GM04503 (cell line): Measurements from ENCODE around the gene KYAT1.

ENCODE experiments used
- DNase-seq: peaks from one replicate; pipeline ENCODE4 v3.0.0-alpha.2; 2012; ENCODE audit warnings: low read depth

The KYAT1 gene

DNA sequence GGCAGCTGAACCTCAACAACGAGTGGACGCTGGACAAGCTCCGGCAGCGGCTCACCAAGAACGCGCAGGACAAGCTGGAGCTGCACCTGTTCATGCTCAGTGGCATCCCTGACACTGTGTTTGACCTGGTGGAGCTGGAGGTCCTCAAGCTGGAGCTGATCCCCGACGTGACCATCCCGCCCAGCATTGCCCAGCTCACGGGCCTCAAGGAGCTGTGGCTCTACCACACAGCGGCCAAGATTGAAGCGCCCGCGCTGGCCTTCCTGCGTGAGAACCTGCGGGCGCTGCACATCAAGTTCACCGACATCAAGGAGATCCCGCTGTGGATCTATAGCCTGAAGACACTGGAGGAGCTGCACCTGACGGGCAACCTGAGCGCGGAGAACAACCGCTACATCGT is 26.6 kb upstream of the KYAT1 start:
- no peak for DNase-seq

DNA sequence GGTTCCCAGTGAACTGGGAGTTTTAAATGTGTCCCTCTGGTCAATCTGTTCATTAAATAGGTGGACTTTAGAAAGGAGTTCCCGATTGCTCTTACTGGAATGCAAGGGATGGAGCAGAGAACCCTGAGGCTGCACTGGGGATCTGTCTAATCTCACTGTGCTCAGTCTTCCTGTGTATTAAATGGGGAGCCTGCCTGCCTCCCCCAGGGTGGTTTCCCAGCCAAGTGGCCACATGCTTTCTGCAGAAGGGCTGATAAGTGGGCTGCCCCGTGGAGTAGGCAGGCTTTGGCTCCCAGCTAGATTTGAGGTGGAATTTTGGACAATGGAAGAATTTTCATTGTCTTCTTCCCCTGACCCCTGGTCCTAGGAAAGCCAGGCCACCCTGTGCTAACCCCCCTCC is 25.0 kb upstream of the KYAT1 start:
- DNase-seq, result no peak

DNA sequence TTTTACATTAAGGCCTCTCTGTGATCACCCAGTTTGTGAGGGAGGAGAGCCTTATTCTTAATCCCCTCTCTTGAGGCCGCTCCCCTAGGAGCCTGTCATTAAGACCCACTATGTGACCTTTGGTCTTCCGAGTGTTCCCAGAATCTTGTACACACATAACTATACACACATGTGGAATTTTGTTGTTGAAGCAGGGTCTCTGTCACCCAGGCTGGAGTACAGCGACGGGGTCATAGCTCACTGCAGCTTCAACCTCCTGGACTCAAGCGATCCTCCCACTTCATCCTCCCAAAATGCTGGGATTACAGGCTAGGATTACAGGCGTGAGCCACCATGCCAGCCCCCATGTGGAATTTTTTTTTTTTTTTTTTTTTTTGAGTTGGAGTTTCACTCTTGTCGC is 24.2 kb upstream of the KYAT1 start:
- no peak for DNase-seq

GRCh38 chr9:128903871-128904620 is 22.3 kb upstream of the KYAT1 start:
- DNase-seq, result no peak

- DNase-seq, result no peak
Observed at GRCh38 chr9:128903079-128903461, 21.3 kb upstream of the KYAT1 start.

DNA sequence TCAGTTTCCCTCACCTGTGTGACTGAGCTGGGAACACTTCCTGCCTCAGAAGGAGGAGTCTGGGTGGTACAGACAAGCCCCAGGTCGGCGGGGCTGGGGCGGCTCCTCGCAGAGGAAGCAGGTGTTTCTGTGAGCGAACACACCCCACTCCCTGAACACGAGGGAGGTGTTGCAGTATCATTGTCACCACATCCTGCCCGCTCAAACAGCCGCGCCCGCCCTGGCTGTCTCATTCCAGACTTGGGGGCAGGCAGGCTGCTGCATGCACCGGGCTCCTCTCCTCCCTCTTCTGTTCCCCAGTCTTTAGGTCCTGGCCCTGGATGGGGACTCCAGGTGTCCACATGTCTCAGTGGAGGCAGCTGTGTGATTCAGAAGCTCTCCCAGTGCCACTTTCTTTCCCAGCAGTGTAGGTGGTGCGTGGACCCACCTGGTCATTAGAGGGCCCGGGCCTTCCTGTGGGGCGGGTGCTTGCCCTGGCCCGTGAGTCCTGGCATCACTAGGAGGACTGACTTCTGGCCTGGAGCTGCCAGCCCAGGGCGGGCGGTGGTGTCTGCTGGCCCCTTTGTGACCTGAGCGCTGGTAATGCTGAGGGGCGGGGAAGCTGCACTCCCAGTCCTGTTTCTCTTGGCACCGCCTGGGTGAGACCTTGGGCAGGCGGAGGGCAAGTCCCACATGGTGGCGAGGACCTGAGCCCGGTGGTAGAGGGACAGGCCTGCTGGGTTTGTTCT is 20.8 kb upstream of the KYAT1 start:
- DNase-seq, result no peak

DNA sequence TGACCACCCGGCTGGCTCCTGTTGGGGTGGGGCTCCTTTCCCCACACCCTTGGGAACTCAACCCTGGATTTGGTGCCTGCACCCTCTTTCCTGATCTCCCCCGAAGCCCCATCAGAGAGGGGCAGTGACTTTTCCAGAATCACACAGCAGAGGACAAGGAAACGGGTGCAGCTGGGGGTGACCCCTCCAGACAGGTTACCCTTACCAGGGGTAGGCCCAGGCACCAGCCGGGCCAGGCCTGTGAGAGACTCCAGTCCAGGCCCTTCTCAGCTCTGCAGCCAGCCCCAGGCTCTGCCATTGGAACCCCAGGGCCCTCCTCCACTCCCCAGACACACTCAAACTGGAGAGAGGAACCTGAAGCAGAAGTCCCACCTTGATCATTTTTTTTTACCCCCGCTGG is 20.1 kb upstream of the KYAT1 start:
- no peak for DNase-seq

DNA sequence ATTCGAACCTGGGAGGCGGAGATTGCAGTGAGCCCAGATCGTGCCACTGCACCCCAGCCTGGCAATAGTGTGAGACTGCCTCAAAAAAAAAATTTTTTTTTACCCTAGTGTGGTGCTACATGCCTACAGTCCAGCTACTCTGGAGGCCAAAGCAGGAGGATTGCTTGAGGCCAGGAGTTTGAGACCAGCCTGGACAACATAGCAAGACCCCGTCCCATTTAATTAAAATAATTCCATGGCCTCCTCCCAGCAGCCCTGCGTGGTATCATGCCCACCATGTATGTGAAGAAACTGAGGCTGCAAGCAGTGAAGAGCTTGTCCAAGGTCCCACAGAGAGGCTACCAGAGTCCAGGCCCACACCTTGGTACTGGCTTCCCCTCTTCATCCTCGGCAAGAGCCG is 19.6 kb upstream of the KYAT1 start:
- no peak for DNase-seq

GRCh38 chr9:128899566-128900322 is 18.0 kb upstream of the KYAT1 start:
- no peak for DNase-seq

DNA sequence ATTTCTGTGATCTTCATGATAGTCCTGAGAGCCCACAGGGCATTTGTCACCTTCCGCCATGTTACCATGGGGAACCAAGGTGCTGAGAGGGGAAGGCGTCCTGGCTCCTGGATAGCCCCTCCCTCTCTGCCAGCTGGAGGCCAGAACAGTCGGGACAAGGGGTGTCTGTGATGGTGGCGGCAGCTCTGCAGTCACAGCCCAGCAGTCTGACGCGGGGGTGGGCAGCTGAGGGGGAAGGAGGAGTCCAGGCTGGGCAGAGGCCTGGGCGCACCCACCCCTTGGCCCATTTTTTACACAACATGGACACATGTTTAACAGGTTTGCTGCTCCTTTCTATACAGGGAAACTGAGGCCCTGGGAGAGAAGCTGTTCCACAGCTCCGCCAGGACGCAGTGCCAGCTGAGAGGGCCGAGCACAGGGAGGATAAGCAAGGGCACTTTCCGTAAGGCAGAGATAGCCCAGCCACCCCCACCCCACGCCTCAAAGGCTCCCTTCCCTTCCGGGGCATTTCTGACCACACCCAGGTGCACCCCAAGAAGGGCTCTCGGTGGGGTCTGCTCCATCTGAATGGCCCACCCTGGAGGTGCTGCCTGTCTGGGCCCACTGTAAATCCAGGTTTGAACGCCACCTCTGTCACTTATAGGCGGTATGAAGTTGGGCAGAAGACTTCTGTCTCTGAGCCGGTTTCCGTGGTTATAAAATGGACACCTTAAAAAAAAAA is 17.3 kb upstream of the KYAT1 start:
- no peak for DNase-seq

GRCh38 chr9:128898382-128898781 is 16.6 kb upstream of the KYAT1 start:
- DNase-seq, result no peak

- DNase-seq, result no peak
Observed at GRCh38 chr9:128895556-128895955, 13.8 kb upstream of the KYAT1 start.

- no peak for DNase-seq
Observed at GRCh38 chr9:128894764-128895163, 13.0 kb upstream of the KYAT1 start.

DNA sequence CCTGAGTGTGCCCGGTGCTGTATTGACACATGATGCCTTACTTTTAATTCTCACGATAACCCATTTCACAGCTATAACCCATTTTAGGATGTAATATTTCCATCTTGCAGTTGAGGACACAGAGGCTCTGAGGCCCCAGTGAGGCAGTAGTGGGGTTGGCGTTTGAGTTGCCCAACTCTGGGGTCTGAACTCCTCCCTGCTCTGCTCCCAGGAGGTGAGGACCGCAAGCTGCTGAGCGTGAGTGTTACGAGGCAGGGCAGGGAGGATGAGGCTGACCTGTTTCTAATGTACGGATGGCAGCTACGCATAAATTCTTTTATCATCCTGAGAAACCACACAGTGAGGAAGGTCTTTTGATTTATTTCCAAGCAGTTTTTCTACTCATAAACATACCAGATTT is 11.6 kb upstream of the KYAT1 start:
- DNase-seq, result no peak

- DNase-seq, result peak; percentile 72
Observed at GRCh38 chr9:128892221-128892921, 10.6 kb upstream of the KYAT1 start.

DNA sequence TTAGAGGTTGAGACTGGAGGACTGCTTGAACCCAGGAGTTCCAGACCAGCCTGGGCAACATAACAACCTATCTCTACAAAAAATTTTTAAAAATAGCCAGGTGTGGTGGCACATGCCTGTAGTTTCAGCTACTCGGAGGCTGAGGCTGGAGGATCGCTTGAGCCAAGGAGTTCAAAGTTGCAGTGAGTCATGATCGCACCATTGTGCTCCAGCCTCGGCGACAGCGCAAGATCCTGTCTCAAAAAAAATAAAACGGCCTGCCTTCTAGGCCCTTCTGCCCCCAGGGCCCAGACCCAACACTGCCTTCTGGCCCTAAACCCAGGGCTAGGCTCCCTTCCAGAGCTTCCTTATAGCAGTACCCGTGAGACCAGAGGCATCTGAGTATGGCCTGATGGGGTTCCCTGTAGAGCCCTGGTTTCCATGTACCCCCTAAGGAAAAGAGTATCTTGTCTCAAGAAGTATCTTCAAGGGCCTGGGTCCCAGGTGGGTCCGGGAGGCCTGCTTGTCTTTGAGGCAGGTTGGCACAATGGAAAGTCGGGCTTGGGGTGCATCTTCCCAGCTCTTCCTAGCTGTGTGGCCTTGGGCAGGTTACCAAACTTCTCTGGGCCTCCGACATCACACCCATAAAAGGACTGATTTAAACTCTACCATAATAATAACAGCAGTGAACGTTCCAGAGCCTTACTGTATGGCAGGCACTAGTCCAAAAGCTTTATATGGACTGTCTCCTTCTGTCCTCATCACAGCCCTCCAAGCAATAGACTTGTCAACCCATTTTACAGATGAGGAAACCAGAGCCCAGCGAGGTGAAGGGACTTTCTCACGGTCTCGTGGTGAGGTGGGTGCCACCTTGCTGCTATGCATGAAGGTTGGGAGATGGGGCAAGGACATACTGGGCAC is 9.8 kb upstream of the KYAT1 start:
- DNase-seq, result no peak

- no peak for DNase-seq
Observed at GRCh38 chr9:128887914-128888350, 6.2 kb upstream of the KYAT1 start.

DNA sequence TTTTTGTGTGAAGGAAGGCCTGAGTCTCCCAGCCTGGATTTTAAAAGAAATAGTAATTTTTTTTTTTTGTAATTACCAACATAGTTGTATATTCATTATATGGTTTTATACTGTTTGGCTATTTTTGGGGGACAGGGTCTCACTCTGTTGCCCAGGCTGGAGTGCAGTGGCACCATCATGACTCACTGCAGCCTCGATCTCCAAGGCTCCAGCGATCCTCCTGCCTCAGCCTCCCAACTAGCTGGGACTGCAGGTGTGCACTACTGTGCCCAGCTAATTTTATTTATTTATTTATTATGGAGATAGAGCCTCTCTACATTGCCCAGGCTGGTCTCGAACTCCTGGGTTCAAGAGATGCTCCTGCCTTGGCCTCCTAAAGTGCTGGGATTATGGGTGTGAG is 5.3 kb upstream of the KYAT1 start:
- no peak for DNase-seq

- no peak for DNase-seq
Observed at GRCh38 chr9:128886211-128886891, 4.6 kb upstream of the KYAT1 start.

- DNase-seq, result no peak
Observed at GRCh38 chr9:128885798-128886197, 4.0 kb upstream of the KYAT1 start.
